Activated CD4-positive, alpha-beta T cell treated with anti-CD3 and anti-CD28 coated beads, Interleukin-2, amount 50 U/mL, for 48 hours (primary cell): ENCODE data around the gene PFKP.
"Not testable (repeated sequence)": the region's sequence is repeated elsewhere in the genome, so short reads cannot be mapped to it uniquely, and the experiment has no call there.

Experiments
- DNase-seq, 2 experiments: peaks; one replicate each; pipeline ENCODE4 v3.0.0-alpha.2; 2020

Gene PFKP

DNA sequence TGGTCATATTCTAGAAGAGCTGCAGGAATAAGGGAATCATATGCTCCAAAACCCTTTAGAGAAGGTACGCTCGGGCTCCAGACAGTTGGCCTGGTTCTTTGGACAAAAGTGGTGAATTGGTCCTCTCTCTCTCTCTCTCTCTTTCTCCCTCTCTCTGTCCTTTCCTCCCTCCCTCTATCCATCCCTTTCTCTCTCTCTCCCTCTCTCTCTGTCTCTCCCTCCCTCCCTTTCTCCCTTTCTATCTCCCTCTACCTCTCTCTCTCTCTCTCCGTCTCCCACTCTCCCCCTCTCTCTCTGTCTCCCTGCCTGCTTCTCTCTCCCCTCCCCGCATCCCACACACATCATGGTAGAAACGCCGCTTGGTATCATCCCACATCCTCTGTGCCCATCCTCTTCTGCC is 19.8 kb upstream of the PFKP start:
- no peak for DNase-seq

DNA sequence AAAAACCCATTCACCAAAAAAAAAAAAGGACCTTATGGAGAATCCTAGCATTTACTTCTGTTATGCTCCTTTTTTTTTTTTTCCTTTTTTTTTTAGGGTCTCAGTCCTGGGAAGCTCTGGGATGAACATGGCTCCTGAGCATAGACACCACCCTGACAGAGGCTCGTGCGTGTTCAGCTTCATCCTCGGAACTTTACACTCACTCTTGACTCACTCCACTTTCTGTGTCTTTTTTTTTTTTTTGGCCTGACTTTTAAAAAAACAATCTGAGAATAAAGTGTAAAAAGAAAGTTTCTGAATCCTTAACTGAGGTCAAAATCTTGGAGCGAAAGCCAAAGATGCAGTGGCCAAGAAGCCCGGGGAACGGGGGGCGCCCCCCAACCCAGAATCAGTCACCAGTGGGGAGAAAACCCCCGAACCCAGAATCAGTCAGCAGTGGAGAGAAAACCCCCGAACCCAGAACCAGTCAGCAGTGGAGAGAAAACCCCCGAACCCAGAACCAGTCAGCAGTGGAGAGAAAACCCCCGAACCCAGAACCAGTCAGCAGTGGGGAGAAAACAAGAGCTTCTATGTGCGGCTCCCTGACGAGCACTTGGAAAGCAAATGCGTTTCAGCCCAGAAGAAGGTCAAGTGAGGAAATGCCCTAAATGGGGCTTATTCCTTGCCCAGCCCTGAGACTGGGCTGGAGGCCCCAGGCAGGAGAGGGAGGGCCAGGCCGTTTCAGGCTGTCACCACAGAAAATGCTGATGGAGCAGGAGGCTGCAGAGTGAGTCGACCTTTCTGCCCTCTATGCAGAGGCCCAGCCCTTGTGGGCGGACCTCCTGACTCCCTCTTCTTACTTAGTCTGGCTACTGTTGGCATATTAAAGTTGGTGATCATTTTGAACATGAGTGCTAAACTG is 19.0 kb upstream of the PFKP start:
- no peak for DNase-seq

DNA sequence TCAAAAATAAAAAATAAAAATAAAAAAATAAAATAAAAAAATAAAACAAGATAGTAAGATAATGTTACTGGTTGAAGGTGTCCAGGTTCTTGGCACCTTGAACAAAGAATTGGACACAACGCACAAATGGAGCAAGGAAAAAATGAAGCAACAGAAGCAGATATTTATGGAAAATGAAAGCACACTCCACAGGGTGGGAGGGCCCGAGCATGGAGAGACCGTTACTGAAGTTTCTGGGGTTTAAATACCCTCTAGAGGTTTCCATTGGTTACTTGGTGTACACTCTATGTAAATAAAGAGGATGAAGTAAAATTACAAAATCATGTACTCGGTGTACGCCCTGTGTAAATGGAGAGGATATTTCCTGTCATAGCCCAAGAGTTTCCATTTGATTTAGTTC is 15.7 kb upstream of the PFKP start:
- DNase-seq: no peak

DNA sequence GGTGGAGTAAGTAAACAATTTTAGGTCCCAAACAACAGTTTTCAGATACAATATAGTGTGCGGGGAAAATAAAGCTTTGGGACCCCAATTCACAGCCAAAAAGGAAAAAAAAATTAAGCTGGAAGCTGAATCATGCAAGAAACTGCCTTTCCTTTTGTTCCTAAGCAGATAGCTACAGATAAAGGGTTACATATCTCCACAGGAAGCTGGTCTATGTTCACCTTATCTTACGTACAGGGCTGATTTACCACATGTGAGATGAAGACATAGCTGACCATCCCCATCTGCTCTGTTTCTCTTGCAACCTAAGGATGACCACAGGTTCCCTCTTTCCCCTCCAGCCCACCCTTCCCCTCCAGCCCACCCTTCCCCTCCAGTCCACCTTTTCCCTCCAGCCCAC is 14.2 kb upstream of the PFKP start:
- DNase-seq: no peak

DNA sequence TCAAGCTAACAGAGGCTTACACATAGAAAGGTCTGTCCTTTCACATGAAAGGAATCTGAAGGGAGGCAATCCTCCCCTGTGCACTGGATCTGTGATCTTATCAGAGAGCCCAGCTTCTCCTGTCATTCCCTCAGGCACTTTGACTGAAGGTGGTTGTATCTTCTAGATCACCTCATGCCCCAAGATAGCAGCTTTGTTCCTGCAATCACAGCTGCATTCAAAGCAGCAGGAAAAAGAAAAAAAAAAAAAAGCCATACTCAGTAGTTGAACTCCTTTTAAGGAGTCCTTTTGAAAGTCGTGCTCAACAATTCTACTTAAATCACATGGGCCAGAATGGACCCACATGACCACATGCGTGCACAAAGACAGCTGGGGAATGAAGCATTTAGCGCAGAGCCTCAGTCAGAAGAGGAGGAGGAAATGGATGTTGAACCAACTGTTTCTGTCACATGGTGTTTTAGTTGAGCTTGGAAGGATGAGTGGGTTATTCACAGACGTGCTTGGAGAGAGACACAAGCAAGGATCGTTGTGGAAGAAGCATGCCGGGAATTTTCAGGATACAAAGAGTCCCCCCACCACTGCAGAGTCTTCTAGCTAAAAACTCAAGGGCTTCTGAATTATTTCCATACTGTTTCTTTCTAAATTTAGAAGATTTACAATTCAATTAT is 13.0 kb upstream of the PFKP start:
- DNase-seq: no peak

DNA sequence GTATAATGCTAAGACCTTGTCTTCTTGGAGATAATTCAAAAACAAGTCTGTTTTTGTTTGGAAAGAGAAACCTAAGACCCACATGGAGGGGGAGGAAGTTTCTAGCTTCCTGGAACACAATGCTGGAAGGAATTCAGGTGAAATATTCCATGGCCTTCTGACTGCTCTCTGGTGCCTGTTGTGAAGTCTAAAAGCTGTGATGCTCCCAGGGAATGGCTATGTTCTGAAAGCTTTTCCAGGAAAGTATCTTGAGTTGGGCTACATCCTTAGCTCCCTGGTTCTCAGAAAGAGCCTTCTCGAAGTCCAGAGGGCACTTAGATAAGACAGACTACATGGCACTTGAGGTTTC is 12.5 kb upstream of the PFKP start:
- no peak for DNase-seq

DNA sequence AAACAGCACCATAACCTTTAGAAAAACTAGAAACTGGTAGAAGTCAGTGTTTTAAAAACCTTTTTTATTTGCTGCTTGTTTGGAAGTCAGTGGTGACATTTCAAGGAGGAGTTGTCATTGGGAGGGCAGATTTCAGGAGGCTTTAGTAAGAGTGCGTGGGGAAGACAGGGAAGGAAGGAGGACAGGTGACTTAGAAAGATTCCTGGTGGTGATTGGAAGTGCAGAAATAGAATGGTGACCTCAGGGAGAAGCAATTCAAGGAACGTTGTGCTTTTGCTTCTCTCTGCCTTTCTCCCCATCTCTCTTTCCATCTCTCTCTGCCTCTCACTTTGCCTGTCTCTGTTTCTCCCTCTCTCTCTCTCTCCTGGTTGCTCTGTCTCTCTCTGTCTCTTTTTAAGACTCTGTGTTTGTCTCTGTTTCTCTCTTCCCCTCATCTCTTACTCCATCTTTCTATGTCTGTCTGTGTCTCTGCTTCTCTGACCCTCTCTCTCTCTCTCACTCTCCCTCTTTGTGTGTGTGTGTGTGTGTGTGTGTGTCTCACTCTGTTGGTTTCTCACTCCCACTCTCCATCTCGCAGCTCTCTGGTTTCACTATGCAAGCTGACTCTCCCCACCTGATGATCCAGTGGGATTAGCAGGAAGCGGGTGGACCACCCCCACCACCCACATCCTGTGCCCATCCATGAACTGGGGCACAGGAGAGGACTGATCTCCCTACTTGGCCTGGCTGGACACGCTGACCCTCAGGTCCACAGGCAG is 10.9 kb upstream of the PFKP start:
- DNase-seq: no peak

DNA sequence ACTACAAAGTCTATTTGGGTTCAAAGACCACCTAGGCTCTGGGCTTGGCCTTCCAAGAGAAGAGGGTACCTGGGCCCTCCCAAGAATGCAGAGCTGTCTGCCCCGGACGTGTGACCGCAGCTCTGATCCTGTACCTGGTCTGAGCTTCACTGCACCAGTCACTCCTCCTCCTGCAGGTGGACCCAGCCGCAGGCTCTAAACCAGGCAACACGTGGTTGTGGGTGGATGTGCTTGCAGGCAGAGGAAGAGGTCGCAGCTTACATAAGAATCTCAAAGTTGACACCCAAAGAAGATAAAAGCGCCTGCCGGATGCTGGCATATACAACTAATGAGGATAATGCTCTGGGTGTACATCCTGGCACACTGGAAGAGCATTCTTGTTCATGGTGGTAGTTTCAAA is 9.4 kb upstream of the PFKP start:
- DNase-seq: no peak

DNA sequence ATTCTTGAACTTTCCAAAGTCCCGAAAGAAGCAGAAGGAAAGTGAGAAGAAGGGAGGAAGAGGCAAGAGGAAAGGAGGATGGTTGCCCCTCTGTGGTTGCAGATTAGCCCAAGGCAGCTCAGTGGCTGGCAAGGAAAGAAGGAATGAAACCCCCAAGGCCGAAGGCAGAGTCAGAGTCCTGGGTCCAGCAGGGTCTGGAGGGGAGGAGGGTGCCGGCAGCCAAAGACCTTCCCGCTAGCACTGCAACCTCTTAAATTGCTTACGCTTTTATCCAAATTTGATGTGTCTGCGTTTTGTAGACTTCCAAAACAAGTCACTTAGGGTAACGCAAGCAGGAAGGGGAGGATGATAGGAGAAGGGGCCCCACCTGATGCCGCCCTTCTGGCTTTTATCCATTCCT is 7.4 kb upstream of the PFKP start:
- no peak for DNase-seq

DNA sequence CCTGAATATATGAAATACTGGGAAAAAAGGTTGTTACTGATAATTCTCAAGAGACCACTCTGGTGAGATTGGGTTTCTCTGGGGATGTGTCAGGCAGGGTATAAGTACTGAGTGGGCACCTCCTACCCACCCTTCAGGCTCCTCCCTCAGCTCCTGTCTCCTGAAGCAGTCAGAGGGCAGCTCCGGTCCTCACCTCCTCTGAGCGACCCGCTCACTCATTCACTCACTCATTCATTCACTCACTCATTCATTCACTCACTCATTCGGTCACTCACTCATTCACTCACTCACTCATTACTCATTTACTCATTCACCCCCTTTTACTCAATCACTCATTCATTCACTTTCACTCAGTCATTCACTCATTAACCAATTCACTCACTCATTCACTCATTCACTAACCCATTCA is 6.9 kb upstream of the PFKP start:
- DNase-seq: no peak

DNA sequence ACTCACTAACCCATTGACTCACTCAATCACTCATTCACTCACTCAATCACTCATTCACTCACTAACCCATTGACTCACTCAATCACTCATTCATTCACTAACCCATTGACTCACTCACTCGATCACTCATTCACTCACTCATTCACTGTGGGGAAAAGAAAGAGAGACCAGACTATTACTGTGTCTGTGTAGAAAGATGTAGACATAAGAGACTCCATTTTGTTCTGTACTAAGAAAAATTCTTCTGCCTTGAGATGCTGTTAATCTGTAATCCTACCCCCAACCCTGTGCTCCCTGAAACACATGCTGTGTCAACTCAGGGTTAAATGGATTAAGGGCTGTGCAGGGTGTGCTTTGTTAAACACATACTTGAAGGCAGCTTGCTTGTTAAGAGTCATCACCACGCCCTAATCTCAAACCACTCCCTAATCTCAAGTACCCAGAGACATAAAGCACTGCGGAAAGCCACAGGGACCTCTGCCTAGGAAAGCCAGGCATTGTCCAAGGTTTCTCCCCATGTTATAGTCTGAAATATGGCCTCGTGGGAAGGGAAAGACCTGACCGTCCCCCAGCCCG is 5.9 kb upstream of the PFKP start:
- DNase-seq: not testable (repeated sequence)

DNA sequence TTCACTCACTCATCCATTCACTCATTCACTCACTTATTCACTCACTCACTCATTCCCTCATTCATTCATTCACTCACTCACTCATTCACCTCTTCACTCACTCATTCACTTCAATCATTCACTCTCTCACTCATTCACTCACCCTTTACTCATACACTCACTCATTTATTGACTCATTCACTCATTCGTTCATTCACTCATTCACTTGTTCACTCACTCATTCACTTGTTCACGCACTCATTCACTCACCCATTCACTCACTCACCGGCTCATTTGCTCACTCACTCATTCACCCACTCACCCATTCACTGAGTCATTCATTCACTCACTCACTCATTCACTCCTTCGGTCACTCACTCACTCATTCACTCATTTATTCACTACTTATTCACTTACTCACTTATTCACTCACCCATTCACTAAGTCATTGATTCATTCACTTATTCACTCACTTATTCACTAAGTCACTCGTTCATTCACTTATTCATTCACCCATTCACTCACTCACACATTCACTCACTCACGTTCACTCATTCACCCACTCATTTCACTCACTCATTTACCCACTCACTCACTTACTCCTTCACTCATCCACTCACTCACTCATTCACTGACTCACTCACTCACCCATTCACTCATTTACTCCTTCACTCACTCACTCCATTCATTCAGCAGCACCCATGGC is 4.7 kb upstream of the PFKP start:
- no peak for DNase-seq

DNA sequence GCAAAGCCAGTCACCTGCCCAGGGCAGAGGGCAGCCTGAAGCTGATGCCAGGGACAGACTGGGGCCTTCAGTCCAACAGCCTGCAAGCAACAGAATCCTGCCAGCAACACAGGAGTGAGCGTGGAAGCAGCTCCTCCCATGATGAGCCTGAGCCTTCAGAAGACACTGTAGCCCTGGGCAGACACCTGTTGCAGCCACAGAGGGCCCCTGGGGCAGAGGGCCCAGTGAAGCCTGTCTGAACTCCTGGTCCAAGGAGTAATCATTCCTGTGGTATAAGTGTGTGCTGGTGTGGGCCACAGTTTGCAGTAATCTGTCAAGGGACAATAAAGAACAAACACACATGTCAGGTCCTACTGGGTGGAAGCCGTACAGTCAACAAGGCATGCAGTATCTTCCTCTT is 2.9 kb upstream of the PFKP start:
- DNase-seq: no peak

DNA sequence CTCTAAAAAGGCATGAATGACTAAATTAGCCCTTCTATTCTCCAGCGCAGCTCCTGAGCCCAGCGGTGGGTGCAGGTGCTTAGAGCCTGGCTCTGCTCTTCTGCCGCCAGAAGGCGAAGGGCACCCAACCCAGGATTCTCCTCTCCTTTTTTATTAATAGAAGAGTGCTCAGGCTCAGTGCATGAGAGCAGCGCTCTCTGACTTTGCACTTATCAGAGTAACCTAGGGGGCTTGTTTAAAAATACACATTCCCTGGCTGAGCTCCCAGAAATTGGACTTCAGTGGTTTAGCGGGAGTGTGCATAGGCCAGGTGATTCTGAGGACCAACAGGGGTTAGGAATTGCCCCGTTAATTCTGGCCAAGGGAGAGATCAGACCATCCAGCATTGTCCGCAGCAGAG is 1.7 kb upstream of the PFKP start:
- no peak for DNase-seq

DNA sequence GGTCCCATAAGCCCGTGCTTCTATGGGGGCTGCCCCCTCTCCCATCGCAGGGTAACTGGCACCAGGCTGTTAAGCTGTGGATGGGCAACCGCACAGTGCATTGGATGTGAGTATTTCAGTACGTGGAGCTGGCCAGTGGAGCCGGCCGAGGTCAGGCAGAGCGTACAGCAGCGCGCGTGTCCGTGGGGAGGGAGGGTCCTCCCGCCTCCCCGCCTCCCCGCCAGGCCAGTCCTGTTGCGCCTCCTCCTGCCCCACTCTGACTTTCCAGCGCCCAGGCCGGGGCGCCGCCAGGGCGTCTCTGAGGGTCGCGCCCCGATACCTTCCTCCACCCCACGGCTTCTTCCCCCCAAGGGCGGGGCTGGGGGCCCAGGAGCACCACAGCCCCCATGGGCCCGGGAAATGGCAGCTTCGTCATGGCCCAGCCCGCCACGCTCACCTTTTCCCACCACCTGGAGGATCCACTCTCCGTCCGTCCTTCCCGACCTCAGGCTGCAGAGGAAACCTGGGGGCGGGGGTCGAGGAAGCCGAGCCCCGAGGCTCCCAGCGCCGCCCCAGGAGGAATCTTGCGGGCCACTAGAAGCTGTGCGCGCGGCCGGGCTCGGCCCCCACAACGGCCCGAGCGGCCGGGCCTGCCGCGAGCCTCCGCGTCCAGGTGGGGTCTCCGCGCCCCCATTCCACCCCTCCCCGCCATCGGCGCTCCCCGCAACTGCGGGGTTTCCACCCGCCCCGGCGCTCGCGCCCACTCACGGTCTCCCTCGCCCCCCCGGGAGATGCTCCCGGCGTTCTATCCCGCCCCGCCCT is 831 bp upstream of the PFKP start:
- DNase-seq: no peak

DNA sequence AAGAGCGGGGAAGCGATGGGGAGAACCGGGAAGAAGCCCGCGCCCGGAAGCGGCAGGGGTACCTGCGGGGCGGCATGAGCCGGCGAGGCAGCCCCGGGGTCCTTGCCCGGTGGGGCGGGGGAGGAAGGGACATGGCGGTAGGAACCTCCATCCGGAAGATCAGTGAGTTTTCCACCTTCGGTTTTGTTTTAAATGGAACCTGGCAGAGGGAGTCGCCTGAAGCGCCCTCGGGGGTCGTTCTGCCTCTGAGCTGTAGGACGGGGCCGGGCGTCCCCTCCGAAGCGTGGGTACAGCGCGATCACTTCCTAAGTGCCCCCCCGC is 471 bp downstream of the PFKP start:
- DNase-seq: peak; percentile 30 to 34

DNA sequence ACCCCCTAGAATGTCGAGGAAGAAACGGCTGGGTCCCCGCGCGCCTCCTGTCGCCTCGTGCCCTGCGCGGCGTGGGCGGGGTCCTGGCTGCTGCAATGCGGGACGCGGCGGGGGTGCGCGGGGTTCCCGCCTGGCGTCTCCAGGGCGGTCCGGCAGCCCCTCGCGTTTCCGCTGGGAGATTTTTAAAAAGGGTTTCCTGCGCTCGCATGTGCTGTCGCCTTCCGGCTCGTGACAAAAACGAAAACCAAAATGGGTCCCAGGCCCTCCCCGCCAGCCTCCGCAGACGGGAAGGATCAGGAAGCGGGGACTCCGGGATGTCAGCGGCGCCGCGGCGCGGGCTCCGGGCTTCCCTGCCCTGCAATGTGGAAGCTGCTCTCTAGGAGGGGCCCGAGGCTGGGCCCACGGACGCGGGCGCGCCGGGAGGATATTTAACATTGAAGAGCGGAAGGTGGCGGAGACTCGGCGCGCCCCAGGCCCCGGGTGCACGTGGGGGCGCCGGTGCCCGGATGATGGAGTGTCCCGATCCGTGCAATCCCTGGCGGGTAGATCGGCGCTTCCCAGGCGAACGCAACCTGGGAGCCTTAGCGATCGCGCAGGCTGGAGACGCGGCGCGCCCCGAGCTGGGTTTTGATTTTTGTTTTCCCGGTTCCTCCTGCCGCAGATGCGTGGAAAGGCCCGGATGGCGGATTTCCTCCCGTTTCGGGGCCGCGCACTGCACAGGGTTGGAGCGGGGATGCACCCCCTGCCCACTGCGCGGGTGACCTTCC is 1.0 kb downstream of the PFKP start:
- peak; percentile 71 to 75 for DNase-seq

DNA sequence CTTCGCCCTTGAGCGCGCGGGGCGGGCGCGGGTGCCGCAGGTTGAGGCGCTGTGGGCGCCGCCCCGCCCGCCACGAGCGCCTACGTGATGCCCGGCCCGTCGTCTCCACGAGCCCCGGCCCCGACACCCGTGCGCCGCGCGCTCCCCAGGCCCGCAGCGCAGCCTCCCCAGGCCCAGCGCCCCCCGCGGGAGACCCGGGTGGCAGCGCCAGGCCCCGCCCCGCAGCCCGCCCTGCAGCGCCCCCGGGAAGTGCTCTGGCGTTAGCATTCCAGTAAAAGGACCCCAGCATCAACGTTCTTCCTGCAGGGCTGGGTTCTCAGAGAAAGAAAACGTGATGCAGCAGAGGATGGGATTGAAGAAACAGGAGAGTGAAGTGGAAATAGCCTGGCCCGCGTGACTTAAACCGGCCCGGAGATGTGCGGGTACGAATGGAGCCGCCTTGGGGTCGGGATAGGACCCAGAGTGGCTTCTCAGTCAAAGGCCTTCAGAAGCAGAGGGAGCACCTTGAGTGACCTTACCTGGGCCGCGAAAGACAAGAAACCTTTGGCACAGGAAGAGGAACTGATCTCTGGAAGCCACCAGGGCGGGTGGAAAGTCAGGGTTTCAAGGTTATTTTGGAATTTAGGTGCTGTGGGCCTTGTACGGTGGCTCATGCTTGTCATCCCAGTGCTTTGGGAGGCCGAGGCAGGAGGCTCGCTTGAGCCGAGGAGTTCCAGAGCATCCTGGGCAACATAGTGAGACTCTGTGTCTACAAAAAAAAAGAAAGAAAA is 1.8 kb downstream of the PFKP start:
- DNase-seq: peak; percentile 44 to 53

DNA sequence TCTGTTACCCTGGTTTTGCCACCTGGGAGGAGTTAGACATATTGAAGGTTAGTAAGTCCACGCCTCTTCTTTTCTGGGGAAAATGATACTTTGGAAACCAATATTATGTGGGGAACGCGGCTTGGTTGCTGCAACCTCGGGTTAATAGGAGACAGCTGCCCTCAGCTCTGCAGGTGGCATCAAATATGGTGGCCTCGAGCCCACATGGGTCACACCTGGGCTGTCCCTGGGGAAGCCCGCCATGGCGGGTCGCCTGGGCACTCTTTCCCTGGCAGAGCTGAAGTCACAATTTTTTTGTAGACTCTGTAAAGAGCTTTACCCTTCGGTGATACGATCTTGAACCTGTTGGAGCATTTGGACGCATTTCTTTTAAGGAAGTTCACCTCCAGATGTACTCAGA is 2.5 kb downstream of the PFKP start:
- no peak for DNase-seq

DNA sequence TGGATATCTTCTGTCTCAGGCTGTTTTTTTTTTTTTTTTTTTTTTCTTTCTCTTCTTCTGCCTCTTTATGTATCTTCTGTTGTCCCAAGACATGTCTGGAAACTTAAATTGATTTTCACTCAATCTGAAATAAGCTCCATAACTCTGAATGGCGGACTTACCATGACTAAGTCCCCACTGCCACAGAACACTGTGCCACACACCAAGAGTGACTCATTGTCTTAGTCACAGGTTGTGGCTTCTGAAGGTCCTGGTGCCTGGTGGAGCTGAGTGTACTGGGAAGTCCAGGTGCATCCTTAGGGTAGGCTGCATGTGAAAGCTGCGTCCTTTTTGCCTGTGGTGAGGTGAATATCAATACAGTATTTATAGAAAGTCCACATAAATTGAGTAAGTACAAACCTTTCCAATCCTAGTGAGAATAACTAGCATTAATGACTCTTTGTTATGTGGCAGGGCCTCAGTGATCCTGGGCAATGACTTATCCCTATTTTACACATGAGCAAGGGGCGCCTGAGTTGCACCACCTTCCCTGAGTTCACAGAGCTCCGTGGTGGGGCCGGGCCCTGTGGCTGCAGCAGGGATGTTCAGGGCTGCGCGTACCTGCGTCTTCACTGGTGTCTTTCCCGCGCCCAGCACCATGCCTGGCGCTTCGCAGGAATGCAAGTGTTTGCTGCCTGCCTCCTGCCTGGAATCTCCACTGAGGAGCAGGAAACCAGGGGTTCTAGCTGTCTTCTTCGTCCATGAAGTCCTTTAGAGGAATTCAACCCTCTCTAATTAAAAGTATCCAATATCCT is 4.3 kb downstream of the PFKP start:
- peak; percentile 42 to 64 for DNase-seq
